Measurements from ENCODE around the gene GRAMD1A.

DNA sequence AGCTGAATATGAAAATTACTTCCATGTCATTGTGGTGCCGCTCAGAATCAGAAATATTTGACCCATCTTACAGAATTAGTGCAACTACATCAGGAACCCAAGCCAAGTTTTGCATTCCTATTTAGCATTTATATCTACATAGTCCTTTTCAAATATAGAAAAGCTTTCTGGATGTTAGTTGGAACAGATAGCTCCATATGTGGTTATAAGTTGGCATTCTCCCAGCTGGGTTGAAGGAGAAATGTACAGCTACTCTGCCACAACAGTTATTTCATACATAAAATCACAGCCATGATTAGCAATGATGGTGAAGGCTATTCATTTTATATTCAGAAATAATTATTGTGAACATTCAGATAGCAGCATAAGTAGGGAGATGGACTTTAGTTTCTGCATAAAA, 69.6 kb downstream of the GRAMD1A start:
- TF ChIP-seq, protein P1, sequence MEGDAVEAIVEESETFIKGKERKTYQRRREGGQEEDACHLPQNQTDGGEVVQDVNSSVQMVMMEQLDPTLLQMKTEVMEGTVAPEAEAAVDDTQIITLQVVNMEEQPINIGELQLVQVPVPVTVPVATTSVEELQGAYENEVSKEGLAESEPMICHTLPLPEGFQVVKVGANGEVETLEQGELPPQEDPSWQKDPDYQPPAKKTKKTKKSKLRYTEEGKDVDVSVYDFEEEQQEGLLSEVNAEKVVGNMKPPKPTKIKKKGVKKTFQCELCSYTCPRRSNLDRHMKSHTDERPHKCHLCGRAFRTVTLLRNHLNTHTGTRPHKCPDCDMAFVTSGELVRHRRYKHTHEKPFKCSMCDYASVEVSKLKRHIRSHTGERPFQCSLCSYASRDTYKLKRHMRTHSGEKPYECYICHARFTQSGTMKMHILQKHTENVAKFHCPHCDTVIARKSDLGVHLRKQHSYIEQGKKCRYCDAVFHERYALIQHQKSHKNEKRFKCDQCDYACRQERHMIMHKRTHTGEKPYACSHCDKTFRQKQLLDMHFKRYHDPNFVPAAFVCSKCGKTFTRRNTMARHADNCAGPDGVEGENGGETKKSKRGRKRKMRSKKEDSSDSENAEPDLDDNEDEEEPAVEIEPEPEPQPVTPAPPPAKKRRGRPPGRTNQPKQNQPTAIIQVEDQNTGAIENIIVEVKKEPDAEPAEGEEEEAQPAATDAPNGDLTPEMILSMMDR (IDR thresholded peaks at IDR 0.05) = no peak
- TF ChIP-seq POLR2A (IDR thresholded peaks at IDR 0.05) = no peak
